C4-2B (cell line): ENCODE results near the gene MINDY2.

Experiments used
- CTCF ChIP-seq: fragments of 450-650 bp; conservative IDR thresholded peaks from 2 replicates; pipeline ENCODE4 v1.5.1; 2017; ENCODE audit warnings: mild to moderate bottlenecking
- ZFX ChIP-seq: fragments of 450-650 bp; IDR thresholded peaks from 2 replicates; pipeline ENCODE4 v1.6.1; 2017

- TF ChIP-seq CTCF: 0 out of 2 replicates have a peak, but pooled peaks have one; percentile 6
- no peak for TF ChIP-seq ZFX
Measured at GRCh38 chr15:58761010-58761388, 10.1 kb upstream of the MINDY2 start.
